GM23338 (cell line): Measurements from ENCODE around the gene RRP1. TPM values are rescaled to one million over a fixed set of nuclear protein-coding genes. Genes with fewer than 3 reads are reported as not detected.

Experiments
- ATAC-seq: fragments of 200-7000 bp; cut with Tn5 transposase; 3 replicates; pipeline ENCODE4 v1.9.1; 2020
- DNase-seq: peaks from one replicate; pipeline ENCODE4 v3.0.0-alpha.2; 2015; ENCODE audit warnings: low spot score
- H2AFZ ChIP-seq: fragments of 200-600 bp; sonication (generic); 2 replicates; pipeline ENCODE4 v1.8.0; 2016; ENCODE audit warnings: antibody characterized with exemption, mild to moderate bottlenecking, moderate library complexity
- H3F3A ChIP-seq: fragments of 200-600 bp; sonication (generic); replicated peaks from 2 replicates; pipeline ENCODE4 v1.8.0; 2017; ENCODE audit warnings: antibody characterized with exemption, mixed run types, low read depth
- H3K27ac ChIP-seq: fragments of 200-600 bp; sonication (generic); 2 replicates; pipeline ENCODE4 v1.6.1; 2016; ENCODE audit warnings: low read depth
- H3K27me3 ChIP-seq: fragments of 200-600 bp; sonication (generic); 2 replicates; pipeline ENCODE4 v1.8.0; 2016; ENCODE audit warnings: mild to moderate bottlenecking, mixed run types, moderate library complexity; ENCODE audit not compliant: insufficient read depth
- H3K36me3 ChIP-seq: fragments of 200-600 bp; sonication (generic); 2 replicates; pipeline ENCODE4 v1.8.0; 2016; ENCODE audit warnings: mild to moderate bottlenecking; ENCODE audit not compliant: insufficient read depth
- H3K4me1 ChIP-seq: fragments of 200-600 bp; sonication (generic); 2 replicates; pipeline ENCODE4 v1.8.0; 2016; ENCODE audit warnings: mild to moderate bottlenecking, moderate library complexity; ENCODE audit not compliant: insufficient read depth
- H3K4me2 ChIP-seq: fragments of 200-600 bp; sonication (generic); 2 replicates; pipeline ENCODE4 v1.7.1; 2017; ENCODE audit warnings: mixed run types
- H3K4me3 ChIP-seq: fragments of 200-600 bp; sonication (generic); 2 replicates; pipeline ENCODE4 v1.6.1; 2016; ENCODE audit warnings: mixed run types
- H3K79me2 ChIP-seq: fragments of 200-600 bp; sonication (generic); replicated peaks from 2 replicates; pipeline ENCODE4 v1.8.0; 2017; ENCODE audit warnings: mild to moderate bottlenecking; ENCODE audit not compliant: insufficient read depth
- H3K9me2 ChIP-seq: fragments of 200-600 bp; sonication (generic); 2 replicates; pipeline ENCODE4 v1.8.0; 2017; ENCODE audit not compliant: insufficient read depth
- H4K20me1 ChIP-seq: fragments of 200-600 bp; sonication (generic); replicated peaks from 2 replicates; pipeline ENCODE4 v1.8.0; 2017; ENCODE audit warnings: mild to moderate bottlenecking; ENCODE audit not compliant: insufficient read depth
- H3K27ac Mint-ChIP-seq: 2 replicates; pipeline ENCODE4 v1.8.0; 2020; ENCODE audit warnings: inconsistent platforms, mild to moderate bottlenecking, moderate library complexity, mixed read lengths
- H3K27me3 Mint-ChIP-seq: 3 replicates; pipeline ENCODE4 v1.8.0; 2022; ENCODE audit warnings: low read depth, mild to moderate bottlenecking, moderate library complexity, mixed read lengths, inconsistent platforms; ENCODE audit not compliant: insufficient read depth, poor library complexity
- H3K36me3 Mint-ChIP-seq: 3 replicates; pipeline ENCODE4 v1.8.0; 2021; ENCODE audit warnings: low read depth, mild to moderate bottlenecking, inconsistent platforms, moderate library complexity, mixed read lengths
- H3K4me1 Mint-ChIP-seq: 3 replicates; pipeline ENCODE4 v1.8.0; 2020; ENCODE audit warnings: mild to moderate bottlenecking, inconsistent platforms, mixed read lengths
- H3K4me3 Mint-ChIP-seq: 3 replicates; pipeline ENCODE4 v1.8.0; 2021; ENCODE audit warnings: moderate library complexity, mild to moderate bottlenecking, inconsistent platforms, mixed read lengths
- H3K9me3 Mint-ChIP-seq: 3 replicates; pipeline ENCODE4 v1.8.0; 2020; ENCODE audit warnings: moderate library complexity, mild to moderate bottlenecking, inconsistent platforms, mixed read lengths
- CREB1 ChIP-seq: fragments of 250-450 bp; sonication (Bioruptor Pico); IDR thresholded peaks from 2 replicates; pipeline ENCODE4 v1.5.0; 2020; ENCODE audit warnings: low read depth, mild to moderate bottlenecking, moderate library complexity
- CTCF ChIP-seq, 2 experiments: fragments of 200-600 bp in 1 of 2; sonication (generic) in 1 of 2; conservative IDR thresholded peaks; 2 replicates each; pipeline versions ENCODE4 v1.5.1 to v1.6.1; 2016 to 2017; ENCODE audit warnings: antibody characterized with exemption in 2 of 2, low read depth in 2 of 2, mild to moderate bottlenecking in 2 of 2, moderate library complexity in 1 of 2
- ETS1 ChIP-seq: IDR thresholded peaks from 2 replicates; pipeline ENCODE4 v1.6.1; 2016; ENCODE audit warnings: antibody characterized with exemption
- EZH2 ChIP-seq: fragments of 200-600 bp; sonication (generic); IDR thresholded peaks from one replicate; pipeline ENCODE4 v1.8.0; 2017; ENCODE audit warnings: antibody characterized with exemption, mild to moderate bottlenecking, low read depth; ENCODE audit not compliant: unreplicated experiment
- JUNB ChIP-seq: IDR thresholded peaks from one replicate; pipeline ENCODE4 v1.6.1; 2016; ENCODE audit warnings: antibody characterized with exemption; ENCODE audit not compliant: unreplicated experiment
- STAT1 ChIP-seq: IDR thresholded peaks from one replicate; pipeline ENCODE4 v1.6.1; 2016; ENCODE audit warnings: antibody characterized with exemption; ENCODE audit not compliant: unreplicated experiment
- ZNF114 ChIP-seq: fragments of 250-450 bp; sonication (Bioruptor Pico); IDR thresholded peaks from 2 replicates; pipeline ENCODE4 v1.5.0; 2020; ENCODE audit warnings: mild to moderate bottlenecking, moderate library complexity
- ZNF462 ChIP-seq: fragments of 250-450 bp; sonication (Bioruptor Pico); IDR thresholded peaks from 2 replicates; pipeline ENCODE4 v1.5.0; 2020; ENCODE audit warnings: mild to moderate bottlenecking, moderate library complexity
- polyA plus RNA-seq: library from polyadenylated mRNA; unstranded; fragments of >200 nt; fragmentation: Nextera tagmentation; extraction: Ambion mirVana; gene quantifications from 2 replicates; pipeline ENCODE4 v1.2.1, GENCODE V29; 2016
- total RNA-seq: library from RNA; depleted of rRNA; stranded (reverse); fragments of >200 nt; shearing (Covaris generic); gene quantifications from 2 replicates; pipeline ENCODE4 v1.2.3, GENCODE V29; 2014

RRP1 gene
- total and polyA plus RNA-seq, 2 experiments from 2014 or later, result 36.5 to 63.5 TPM

- peak; percentile 86 for DNase-seq
- no peak for TF ChIP-seq JUNB
- no peak for TF ChIP-seq ZNF462 (CRISPR knock-in tag)
- TF ChIP-seq ZNF114 (CRISPR knock-in tag), result no peak
- no peak for TF ChIP-seq ETS1
- no peak for TF ChIP-seq EZH2
- no peak for TF ChIP-seq STAT1
- no peak for TF ChIP-seq CREB1 (CRISPR knock-in tag)
- TF ChIP-seq CTCF (conservative IDR thresholded peaks at IDR 0.05; ENCODE audit: low read depth in 2 of 2), result no peak
- Histone ChIP-seq H3K4me2 (peak overlapping the region; percentile 83), H3K27ac (no peak overlapping the region), H3K4me3 (peak overlapping the region; percentile 54), H4K20me1 (no peaks in the 10 kb centered on the region), H3K4me1 (peaks cover 7% of the 10 kb centered on the region), H3K27me3 (no peaks in the 10 kb centered on the region), H3K79me2 (no peaks in the 10 kb centered on the region), H3K9me2 (no peaks in the 10 kb centered on the region), H2AFZ (peak overlapping the region; percentile 94), H3K36me3 (no peaks in the 10 kb centered on the region), H3F3A (peaks cover 6% of the 10 kb centered on the region; the same call in 1 of the 2 replicates)
- H3K27ac Mint-ChIP-seq, result peak overlapping the region; percentile 22
- peak overlapping the region; percentile 57; the same call in 2 of the 3 replicates for H3K4me3 Mint-ChIP-seq
- ATAC-seq, result peak; percentile 18
- peaks cover 28% of the 10 kb centered on the region for H3K27me3 Mint-ChIP-seq
- H3K4me1 Mint-ChIP-seq, result peaks cover 17% of the 10 kb centered on the region
- peaks cover 14% of the 10 kb centered on the region for H3K9me3 Mint-ChIP-seq
- peaks cover 6% of the 10 kb centered on the region; the same call in 2 of the 3 replicates for H3K36me3 Mint-ChIP-seq
Measured at GRCh38 chr21:43815107-43815613, 25.8 kb downstream of the RRP1 start.
